AG08396 (cell line): Measurements from ENCODE around the gene SUSD3.
"Not testable (repeated sequence)": the region's sequence is repeated elsewhere in the genome, so short reads cannot be mapped to it uniquely, and the experiment has no call there.

ENCODE experiments used
- DNase-seq: peaks from one replicate; pipeline ENCODE4 v3.0.0; 2012; ENCODE audit warnings: low spot score, mixed read lengths

SUSD3 gene

DNA sequence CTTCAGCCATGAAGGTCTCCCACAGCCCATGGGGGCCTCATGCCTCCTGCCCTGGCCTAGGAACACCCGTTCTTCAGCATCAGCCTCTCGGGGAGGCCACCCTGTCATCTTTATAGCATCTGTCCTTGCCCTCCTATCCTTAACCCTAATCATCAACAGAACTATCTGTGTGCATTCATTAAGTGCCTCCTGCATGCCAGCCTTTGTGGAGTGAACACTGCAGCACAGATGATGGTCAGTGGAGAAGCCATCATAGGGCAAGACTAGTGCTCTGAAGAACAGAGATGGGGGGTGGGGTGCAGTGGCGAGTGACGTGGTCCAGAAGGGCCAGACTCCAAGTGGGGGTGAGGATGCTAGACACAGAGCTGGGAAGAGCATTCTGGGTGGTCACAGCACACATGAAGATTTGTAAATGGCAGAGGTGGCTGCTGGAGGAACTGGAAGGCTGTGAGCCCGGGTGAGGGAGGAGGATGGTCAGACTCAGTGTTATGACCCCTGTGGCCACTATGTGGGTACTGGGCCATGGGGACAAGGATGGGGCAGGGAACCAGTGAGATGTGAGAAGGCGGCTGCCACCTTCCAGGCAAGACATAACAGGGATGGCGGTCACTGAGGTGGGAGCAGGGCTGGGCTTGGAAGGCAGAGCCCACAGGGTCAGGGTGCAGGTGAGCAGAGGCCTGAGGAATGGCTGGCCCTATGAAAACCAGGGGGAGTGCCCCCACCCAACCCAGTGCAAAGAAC lies 33.9 kb downstream of the SUSD3 start:
- DNase-seq: no peak

DNA sequence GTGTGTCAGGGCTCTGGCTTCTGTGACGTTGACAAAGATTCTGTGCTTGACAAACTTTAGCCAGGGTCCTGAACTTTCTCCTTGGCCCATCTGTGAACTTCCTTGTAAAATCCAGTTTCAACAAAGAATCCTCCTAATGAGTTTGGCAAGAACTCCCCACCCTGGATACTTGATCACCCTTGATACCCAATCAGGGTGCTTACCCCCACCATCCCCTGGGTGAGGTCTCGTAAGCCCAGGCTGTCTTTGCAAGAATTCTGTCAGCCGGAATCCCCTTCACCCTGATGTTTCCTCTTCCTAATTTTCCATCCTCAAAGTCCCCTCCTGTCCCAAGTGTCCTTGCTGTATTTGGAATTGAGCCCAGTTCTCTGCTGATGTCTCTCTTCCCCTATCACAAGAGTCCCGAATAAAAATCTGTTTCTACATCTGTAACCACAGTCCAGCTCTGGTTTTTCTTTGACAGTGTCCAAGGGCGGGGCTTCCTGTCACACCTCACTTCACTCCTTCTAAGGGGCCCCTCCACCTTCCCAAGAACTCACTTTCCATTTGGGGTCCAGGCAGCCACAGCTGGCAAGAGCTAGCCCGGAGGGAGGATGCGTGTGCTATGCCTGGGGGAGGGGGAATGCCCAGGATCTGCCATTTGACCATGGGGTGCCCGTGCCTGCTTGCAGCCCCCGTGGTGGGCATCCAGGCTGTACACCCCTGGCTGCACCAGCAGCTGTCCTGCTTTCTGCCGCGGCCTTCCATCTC lies 34.8 kb downstream of the SUSD3 start:
- DNase-seq: no peak

DNA sequence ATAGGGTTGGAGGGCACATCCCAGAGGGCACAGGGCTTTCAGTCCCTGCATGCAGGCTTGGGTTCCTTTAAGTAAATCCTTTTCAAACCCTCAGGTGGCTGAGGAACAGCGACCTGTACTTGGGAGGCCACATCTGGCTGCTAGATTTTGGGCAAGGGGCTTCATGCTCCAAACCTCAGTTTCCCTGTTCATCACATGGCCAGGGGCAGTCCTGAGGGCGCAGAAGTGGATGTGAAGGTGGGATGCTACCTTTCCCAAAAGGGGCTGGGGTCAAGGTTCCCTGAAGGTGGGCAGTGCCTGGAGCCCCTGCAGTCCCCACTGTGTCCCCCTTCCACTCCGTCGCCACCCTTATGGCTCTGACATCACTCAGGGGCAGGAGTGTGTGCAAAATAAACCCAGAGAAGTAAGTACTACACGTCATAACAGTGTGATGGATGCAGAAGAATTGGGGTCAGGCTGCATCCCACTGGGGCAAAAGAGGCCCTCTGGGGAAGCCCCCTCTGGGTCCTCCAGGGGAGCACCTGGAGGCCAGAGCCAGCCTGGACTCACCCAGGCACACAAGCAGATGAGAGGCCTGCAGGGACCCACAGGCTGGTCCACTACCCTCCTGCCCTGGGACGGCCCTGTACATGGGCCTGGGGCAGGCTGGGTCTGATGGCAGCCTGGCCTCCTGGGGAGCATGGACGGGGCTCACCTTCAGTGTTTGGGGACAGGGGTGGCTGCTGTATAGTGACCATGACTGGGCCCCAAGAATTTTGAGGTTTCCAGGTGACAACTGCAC lies 35.6 kb downstream of the SUSD3 start:
- DNase-seq: no peak

DNA sequence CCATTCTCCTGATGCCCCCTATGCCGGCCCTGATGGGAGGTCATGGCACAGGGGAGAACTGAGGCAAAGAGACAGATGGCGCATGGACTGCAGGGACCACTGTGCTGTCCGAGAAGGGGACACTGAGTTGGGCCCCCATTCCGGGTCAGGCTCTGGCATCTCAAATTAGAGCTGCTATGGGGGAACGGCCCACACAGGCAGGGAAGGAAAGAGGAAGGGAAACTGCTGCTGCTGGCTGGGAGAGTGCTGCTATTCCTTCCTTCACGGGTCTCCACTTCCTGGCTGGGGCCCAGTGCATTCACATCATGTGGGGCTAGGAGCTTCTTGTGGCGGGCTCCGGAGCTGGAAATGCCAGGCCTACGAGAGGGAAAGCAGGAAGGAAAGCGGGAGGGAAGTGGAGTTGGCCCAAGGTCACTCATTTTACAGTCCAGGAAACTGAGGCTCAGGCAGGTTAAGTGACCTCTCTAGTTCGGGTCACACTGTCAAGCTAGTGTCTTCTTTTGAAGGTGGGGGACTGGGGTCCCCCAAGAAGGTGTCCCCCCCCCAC lies 36.2 kb downstream of the SUSD3 start:
- DNase-seq: no peak

DNA sequence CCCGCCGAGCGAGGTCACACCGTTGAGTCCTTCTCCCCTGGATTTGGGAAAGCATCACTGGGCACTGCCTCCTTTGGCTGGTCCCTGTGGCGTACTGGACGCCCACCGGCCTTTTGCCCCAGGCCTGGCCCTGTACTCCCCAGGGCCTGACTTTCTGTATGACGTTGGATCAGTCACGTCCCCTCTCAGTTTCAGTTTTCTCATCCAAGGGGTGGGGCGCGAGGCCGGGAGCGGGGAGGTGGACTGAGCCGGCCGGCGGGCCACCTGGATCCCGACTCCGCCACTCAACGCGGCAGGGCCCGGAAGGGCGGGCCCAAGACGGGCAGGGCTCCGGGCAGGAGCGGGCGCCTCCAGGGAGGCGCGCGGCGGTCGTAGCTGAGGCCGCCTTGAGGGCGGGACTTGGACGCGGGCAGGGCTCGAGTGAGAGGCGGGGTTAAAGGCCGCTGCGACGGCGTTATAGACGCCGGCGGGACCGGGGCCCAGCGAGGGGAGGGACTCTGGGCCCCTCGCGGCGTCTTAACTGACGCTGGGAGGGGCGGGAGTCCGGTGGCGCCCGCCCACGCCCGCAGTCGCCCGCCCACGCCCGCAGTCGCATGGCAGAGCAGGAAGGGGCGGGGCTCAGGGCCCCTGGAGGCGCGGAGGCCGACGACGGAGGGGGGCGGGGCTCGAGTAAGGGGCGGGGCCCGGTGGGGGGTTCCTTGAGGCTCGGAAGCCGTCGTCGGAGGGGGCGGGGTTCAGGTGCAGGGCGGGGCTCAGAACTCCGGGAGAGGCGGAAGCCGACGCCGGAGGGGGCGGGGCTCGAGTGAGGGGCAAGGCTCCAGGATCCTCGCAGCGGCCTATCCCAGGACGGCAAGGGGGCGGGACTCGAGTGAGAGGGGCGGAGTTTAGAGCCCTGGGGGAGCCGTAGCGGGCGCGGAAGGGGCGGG lies 37.0 kb downstream of the SUSD3 start:
- DNase-seq: peak; percentile 99

DNA sequence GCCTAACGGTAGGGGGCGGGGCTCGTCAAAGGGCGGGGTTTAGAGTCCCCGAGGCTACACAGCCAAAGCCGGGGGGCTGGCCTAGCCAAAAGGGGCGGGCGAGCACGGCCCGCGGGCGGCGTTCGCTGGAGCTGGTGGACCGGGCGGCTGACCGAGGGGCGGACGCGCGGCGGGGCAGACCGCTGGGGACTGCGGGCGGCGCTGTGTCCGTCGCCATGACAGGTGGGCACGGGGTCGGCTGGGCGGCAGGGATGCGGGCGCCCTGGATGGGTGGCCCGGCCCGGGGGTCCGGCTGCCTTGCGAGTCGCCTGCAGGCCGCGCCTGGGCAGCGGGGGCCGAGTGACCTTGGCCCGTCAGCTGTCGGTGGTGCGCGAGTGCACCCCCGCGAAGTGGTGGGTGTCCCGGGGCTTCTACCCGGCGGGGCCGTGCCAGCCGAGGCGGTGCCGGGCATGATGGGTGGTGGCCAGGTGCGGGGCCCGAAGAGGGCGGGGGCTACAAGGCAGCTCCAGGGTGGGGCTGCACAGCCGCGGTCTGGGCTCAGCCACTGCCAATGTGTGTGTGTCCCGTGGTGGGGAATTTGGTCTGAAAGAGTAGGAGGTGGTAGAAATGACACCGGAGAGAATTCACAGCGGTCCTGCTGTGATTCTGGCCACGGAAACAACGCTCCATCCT lies 37.8 kb downstream of the SUSD3 start, which contains the start of gene CARD19:
Gene CARD19, plus strand, starts transcription at position 87 of the 672 bp plus-strand sequence. Its CDS starts 129 bp downstream, at position 216.
- DNase-seq: peak; percentile 43

DNA sequence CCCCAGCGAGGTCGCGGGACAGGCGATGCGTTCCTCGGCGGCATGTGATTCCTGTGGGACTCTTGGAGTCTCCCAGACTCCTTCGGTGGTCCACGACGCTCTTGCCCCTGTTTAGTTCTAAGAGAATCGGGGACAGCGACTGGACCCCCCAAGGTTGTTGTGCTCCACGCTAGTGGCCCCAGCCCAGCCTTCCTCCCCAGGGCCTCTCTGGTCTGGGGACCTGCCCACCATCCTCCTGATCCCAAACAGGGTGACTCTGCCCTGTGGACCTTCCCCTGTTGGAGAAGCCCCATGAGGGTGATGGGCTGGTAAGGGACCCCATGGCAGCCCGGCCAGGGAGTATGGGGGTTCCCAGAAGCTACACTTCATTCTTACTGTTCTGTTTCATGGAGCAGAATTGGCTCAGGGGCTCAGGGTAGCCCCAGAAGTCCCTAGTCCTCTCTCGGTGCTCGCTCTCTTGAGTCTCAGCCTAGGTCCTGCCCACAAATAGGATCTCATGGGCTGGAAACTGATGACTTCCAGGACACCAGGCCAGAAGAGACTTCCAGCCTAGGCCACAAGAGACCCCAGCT lies 38.4 kb downstream of the SUSD3 start:
- no peak for DNase-seq

DNA sequence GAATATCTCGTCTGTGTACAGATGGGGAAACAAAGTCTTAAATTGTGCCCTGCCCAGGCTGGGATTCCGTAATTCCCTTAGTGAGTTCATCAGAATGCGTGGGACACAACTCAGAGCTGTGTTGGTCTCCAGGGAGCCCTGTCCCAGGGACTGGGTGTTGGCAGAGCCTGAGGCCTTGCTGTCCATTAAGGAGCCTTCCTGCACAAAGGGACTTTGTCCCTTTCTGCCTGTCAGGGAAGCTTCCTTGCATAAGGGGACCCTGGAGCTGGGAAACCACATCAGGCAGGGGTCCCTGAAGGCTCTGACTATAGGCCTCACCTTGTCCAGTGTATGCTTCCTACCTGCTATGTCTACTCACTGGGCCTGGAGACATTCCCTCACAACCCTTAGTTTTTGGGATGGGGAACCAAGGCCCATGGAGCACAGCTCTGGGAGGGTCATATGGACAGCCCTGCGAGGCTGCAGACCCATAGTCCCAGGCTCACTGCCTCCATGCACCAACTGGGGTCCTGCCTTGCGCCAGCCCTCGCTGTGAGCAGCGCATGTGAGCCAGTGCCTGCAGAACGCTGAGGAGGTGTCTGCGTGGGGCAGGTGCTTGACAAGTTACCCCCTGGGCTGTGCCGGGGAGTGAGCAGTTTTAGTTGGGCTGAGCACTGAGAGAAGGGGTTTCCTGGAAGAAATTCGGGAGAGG lies 39.2 kb downstream of the SUSD3 start:
- DNase-seq: no peak

DNA sequence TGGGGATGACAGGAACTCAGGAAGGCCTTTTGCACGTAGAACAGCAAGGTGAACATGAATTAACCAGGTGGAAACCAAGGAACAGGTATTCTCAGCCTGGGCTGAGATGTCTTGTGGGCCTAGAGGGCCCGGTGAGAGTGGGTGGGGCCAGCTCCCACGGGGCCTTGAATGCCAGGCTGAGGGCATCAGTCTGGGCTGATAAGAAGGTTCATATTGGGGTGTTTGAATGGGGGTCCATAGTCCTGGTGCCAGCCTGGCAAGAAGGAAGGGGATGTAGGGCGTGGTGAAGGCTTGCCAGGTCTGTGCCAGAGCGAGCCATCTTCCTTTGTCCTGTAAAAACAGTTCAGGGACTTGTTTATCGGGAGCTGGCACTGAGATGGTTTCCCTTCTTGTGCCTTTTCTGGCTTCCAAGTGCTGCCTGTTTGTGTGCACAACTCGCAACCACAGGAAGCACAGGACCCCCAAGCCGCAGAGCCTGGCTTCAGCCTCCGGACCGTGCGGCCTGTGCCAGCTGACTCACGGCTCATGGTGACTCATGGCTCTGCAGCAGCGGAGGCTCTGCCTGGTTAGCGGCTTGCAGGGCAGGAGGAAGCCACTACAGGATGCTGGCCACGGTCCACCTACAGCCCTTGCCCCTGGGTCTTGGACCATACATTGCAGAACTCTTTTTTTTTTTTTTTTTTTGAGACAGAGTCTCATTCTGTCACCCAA lies 39.9 kb downstream of the SUSD3 start:
- DNase-seq: peak; percentile 93

DNA sequence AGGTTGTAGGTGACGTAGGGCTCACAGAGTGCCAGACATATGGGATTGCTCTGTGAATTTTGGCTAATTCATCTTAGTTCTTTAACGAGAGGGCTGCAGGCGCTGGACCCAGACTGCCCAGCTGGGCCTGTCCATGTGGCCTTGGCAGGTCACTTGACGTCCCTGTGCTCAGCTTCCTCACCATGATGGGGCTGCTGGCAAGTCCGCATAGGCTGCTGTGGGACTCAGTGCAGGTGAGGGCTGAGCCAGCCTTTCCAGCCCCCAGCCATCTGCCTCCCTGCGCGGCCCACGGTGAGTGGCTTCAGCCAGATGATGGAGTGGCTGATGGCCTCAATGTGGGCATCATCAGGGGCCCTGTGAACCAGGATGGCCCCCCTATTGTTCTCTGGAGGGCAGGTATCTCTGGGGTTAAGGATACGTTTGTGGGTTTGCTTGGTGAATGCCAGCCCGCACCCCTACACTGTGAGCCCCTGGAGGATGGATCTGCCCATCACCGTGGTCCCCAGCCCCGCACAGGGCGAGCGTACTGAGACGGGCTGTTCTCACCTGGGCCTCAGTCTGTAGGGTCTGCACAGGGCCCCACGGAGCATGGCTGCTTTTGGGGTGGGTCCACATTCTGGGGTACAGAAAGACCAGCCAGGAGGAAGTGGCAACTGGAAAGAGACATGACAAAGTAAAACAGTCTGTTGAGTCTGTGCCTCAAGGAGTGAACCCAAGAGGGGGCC lies 41.2 kb downstream of the SUSD3 start:
- DNase-seq: no peak

DNA sequence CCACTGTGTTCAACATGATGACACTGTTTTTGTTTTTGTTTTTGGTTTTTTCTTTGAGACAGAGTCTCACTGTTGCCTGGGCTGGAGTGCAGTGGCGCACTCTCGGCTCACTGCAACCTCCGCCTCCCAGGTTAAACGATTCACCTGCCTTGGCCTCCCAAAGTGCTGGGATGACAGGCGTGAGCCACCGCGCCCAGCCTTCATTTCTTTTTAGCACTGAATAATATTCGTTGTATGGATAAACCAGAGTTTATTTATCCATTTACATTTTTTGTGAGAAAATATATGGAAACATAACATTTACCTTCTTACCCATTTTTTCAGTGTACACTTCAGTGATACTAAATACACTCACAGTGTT lies 41.8 kb downstream of the SUSD3 start:
- no peak for DNase-seq

DNA sequence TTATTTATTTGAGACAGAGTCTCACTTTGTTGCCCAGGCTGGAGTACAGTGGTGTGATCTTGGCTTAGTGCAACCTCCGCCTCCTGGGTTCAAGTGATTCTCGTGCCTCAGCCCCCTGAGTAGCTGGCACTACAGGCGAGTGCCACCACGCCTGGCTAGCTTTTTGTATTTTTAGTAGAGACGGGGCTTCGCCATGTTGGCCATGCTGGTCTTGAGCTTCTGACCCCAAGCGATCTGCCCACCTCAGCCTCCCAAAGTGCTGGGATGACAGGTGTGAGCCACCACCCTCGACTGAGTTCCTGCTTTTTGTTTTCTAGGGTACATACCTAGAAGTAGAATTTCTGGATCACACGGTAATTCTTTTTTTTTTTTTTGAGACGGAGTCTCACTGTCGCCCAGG lies 42.6 kb downstream of the SUSD3 start:
- not testable (repeated sequence) for DNase-seq

DNA sequence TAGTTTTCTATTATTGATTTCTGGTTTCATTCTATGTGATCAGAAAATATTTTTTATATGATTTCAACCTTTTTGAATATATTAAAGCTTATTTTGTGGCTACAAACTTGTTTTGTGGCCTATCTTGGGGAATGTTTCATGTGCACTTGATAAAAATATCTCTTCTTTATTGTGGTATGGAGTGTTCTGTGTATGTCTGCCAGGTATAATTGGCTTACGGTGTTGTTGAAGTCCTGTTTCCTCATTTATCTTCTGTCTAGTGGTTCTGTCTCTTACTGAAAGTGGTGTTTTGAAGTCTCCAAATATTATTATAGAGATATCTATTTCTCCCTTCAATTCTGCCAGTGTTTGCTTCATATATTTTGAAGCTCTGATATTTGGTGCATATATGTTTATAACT lies 47.1 kb downstream of the SUSD3 start:
- DNase-seq: no peak

DNA sequence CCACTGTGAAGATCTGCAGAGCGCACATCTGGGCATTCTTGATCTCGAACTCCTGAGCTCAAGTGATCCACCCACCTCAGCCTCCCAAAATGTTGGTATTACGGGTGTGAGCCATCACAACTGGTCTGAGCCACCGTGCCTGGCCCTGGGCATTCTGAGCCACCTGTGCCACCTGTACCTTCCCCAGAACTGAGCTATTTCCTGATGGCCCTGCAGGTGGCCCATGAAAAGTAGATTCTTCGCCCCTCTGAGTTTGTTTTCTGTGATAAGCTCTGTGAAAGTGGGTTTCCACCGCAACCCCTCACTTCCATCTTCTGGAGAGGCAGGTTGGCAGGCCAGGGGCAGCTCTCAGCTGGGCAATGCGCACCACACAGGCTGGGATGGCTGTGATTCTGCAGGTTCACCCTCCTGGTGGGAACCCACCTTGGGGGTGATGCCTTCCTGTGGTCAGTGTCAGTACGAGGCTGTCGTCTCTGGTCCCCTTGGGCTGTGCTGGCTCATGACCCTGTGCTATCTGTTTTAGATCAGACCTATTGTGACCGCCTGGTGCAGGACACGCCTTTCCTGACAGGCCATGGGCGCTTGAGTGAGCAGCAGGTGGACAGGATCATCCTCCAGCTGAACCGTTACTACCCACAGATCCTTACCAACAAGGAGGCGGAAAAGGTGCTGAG lies 48.8 kb downstream of the SUSD3 start:
- DNase-seq: no peak

DNA sequence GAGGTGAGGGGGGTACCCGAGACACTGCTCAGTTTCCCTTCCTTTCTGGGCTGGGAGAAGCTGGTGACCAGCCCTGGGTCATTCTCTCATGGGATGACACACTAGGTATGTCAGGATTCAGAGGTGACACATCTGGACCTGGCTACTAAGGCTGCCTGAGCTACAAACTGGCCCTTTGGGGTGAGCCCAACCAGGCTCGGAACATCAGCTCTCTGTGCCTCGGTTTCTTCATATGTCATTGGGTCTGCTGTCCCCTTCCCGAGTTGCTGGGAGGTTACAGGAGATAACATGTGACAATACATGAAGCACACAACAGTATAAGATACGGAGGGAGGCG lies 49.3 kb downstream of the SUSD3 start:
- DNase-seq: no peak

DNA sequence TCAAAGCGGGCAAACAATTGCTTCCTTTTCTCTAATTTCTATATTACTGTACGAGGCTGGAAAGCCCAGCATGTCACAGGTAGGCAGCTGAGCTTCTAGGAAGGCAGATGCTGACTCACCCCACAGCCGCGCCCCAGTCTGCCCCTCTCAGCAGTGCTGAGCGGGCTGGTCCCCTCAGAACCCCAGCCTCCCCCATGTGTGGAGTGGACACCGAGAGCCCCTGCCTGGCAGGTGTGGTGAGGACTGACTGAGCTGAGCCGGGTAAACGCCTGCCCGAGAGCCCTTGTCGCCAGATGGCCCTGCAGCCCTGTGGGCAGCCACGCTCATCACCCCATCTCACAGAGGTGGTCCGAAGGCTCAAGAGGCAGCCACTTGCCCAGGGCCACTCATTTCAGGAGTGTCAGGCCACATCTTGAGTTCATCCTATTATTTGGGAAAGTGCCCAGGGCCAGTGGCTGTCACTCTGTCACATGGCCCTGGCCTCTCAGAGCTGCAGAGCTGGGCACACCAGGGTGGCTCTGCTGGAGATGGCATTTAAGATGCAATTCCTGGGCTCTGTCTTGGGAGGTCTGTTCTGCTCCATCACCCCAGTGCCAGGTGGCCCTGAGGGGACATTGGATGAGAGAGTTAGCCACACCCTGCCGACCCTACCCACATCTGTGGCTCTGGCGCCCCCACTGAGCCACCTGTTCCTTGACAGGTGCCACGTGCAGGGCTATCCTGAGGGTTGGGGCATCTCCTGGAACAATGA lies 50.0 kb downstream of the SUSD3 start:
- no peak for DNase-seq

DNA sequence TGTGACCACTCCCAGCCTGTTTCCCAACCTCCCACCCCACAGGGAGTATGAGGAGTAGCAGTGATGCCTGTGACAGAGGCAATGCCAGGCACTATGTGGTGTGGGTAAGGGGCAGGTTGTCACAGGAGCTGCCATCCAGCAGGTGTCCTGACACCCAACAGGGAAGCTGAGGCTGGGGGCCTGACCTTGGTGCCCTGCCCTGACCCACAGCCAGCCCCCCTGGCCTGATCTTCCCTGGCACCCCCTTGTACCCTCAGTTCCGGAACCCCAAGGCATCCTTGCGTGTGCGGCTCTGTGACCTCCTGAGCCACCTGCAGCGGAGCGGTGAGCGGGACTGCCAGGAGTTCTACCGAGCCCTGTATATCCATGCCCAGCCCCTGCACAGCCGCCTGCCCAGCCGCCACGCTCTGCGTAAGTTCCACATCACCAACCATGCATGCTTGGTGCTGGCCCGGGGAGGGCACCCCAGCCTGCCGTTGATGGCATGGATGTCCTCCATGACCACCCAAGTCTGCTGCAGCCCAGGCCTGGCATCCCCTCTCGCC lies 51.9 kb downstream of the SUSD3 start:
- no peak for DNase-seq
